ENCODE results near the gene CADM3. TPM values are rescaled to one million over a fixed set of nuclear protein-coding genes. Genes with fewer than 3 reads are reported as not detected.

Gene CADM3
- polyA plus RNA-seq, 3 donors: not detected

GRCh38 chr1:159140474-159140873 lies 30.9 kb upstream of the CADM3 start:
- Mint-ChIP-seq H3K27me3 (ENCODE audit: low read depth in 3 of 3) (peaks cover 7 to 17% (median 11%) of the 10 kb centered on the region in 3 donors), H3K36me3 (no peaks in the 10 kb centered on the region), H3K4me1 (no peaks in the 10 kb centered on the region), H3K4me3 (no peak overlapping the region), H3K27ac (no peak overlapping the region), H3K9me3 (peaks cover 0 to 3% (median 0%) of the 10 kb centered on the region in 7 donors)
- no peaks in the 10 kb centered on the region for H4K20me1 ChIP-seq (ENCODE audit: insufficient read depth, low read length)
- no peak overlapping the region for H2AFZ ChIP-seq (ENCODE audit: insufficient read depth, low read depth, low read length, poor library complexity, severe bottlenecking)
- H3K27ac ChIP-seq (ENCODE audit: low read depth in 1 of 2, low read length in 2 of 2): no peak overlapping the region
- no peak overlapping the region for H3K4me3 ChIP-seq (replicated peaks in 1 of 3; ENCODE audit: low read depth in 2 of 3, low read length in 3 of 3)
- no peak overlapping the region for H3K4me2 ChIP-seq (replicated peaks; ENCODE audit: extremely low read depth, low read length, poor library complexity, severe bottlenecking)
- TF ChIP-seq CTCF (IDR thresholded peaks at IDR 0.05): no peak
- 73% methylated on average over 4 of the region's 7 CpGs for WGBS (ENCODE audit: insufficient coverage)
- no peaks in the 10 kb centered on the region for H3K9me3 ChIP-seq (replicated peaks in 1 of 2; ENCODE audit: control insufficient read depth in 1 of 2, insufficient read depth in 1 of 2, low read length in 2 of 2)
- H3K27me3 ChIP-seq (ENCODE audit: control insufficient read depth in 2 of 2, insufficient read depth in 2 of 2, low read length in 2 of 2): peaks cover 40 to 41% of the 10 kb centered on the region in 2 donors
- no peaks in the 10 kb centered on the region for H3K4me1 ChIP-seq (ENCODE audit: control insufficient read depth in 1 of 2, insufficient read depth in 2 of 2, low read length in 2 of 2)
- H3K9ac ChIP-seq (ENCODE audit: insufficient read depth, low read length, poor library complexity, severe bottlenecking): no peak overlapping the region
- DNase-seq: no peak
- H3K36me3 ChIP-seq (replicated peaks in 1 of 2; ENCODE audit: control insufficient read depth in 1 of 2, insufficient read depth in 2 of 2, low read length in 2 of 2): no peaks in the 10 kb centered on the region
- intact Hi-C loops (cut with micrococcal nuclease): no loop called here
- H3K79me2 ChIP-seq (ENCODE audit: insufficient read depth, low read length): no peaks in the 10 kb centered on the region

GRCh38 chr1:159141584-159142390 lies 29.6 kb upstream of the CADM3 start:
- Mint-ChIP-seq H3K27me3 (ENCODE audit: low read depth in 3 of 3) (peaks cover 7 to 18% (median 12%) of the 10 kb centered on the region in 3 donors), H3K4me1 (no peaks in the 10 kb centered on the region), H3K4me3 (no peak overlapping the region), H3K36me3 (no peaks in the 10 kb centered on the region), H3K9me3 (peaks cover 0 to 3% (median 0%) of the 10 kb centered on the region in 7 donors), H3K27ac (no peak overlapping the region)
- Histone ChIP-seq H3K4me2 (replicated peaks; ENCODE audit: extremely low read depth, low read length, poor library complexity, severe bottlenecking) (no peak overlapping the region), H4K20me1 (ENCODE audit: insufficient read depth, low read length) (no peaks in the 10 kb centered on the region), H3K9me3 (replicated peaks in 1 of 2; ENCODE audit: control insufficient read depth in 1 of 2, insufficient read depth in 1 of 2, low read length in 2 of 2) (no peaks in the 10 kb centered on the region), H3K36me3 (replicated peaks in 1 of 2; ENCODE audit: control insufficient read depth in 1 of 2, insufficient read depth in 2 of 2, low read length in 2 of 2) (no peaks in the 10 kb centered on the region), H3K79me2 (ENCODE audit: insufficient read depth, low read length) (no peaks in the 10 kb centered on the region), H3K4me3 (replicated peaks in 1 of 3; ENCODE audit: low read depth in 2 of 3, low read length in 3 of 3) (no peak overlapping the region), H3K27me3 (ENCODE audit: control insufficient read depth in 2 of 2, insufficient read depth in 2 of 2, low read length in 2 of 2) (peaks cover 40 to 41% of the 10 kb centered on the region in 2 donors), H3K4me1 (ENCODE audit: control insufficient read depth in 1 of 2, insufficient read depth in 2 of 2, low read length in 2 of 2) (no peaks in the 10 kb centered on the region), H3K27ac (ENCODE audit: low read depth in 1 of 2, low read length in 2 of 2) (no peak overlapping the region), H2AFZ (ENCODE audit: insufficient read depth, low read depth, low read length, poor library complexity, severe bottlenecking) (peak overlapping the region; percentile 36), H3K9ac (ENCODE audit: insufficient read depth, low read length, poor library complexity, severe bottlenecking) (no peak overlapping the region)
- WGBS (ENCODE audit: insufficient coverage): 46% methylated on average over 18 of the region's 18 CpGs
- no peak for DNase-seq
- intact Hi-C loops (cut with micrococcal nuclease): no loop called here
- TF ChIP-seq CTCF (IDR thresholded peaks at IDR 0.05): no peak
